M059J (cell line): ENCODE measurements around the gene OBSCN. TPM values are rescaled to one million over a fixed set of nuclear protein-coding genes. Genes with fewer than 3 reads are reported as not detected.
A peak's percentile ranks its signal among the peaks of the same experiment; 100 is the strongest.

Source experiments
- DNase-seq: peaks from one replicate; pipeline ENCODE4 v3.0.0-alpha.2; 2012; ENCODE audit warnings: low read depth
- total RNA-seq: library from RNA; depleted of rRNA; stranded (reverse); fragments of >200 nt; shearing (Covaris generic); gene quantifications from 2 replicates; pipeline ENCODE4 v1.2.3, GENCODE V29; 2014

Gene OBSCN
- total RNA-seq, 1 experiment from 2014 or later: 1.9 TPM

DNA sequence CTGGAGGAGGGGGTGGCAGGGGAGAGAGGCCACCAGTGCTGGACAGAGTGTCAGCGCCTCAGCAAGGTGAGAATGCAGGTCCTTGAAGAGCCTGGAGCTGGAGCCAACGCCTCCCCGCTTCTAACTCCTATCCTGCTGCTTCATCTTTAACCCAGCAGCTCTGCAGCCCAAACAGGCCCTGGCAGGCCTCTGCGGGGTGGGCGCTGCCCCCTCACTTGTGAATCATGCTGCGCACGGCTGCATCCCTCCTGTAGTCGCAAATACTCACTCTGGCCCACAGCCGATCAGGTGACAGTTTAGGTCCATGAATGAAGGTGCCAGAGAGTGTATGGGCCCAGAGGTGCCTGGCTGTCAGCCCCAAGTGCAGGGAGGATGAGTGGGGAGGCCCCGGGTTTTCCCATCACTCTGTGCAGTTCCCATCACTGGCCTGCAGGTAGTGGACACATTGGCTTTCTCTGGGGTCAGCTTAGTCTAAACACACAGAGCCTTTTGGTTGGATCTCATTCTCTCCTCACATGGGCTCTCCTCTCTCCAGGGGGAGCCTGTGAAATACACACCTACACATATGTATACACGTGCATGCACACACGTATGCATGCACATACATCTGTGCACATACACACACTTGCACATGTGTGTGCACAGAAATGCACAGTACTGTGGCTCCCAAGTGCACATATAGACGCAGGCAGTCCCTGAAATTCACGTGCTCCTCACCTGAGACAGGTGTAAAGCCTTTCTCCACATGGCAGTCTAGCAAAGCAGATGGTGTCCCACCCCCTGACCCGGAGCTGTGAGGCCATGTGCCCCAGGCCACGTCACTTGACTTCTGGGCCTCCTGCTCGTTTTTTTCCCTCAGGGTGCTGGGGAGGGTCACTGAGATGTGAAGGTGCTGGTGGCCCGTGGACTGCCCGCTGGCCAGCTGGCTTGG, 146.8 kb downstream of the OBSCN start:
- no peak for DNase-seq

DNA sequence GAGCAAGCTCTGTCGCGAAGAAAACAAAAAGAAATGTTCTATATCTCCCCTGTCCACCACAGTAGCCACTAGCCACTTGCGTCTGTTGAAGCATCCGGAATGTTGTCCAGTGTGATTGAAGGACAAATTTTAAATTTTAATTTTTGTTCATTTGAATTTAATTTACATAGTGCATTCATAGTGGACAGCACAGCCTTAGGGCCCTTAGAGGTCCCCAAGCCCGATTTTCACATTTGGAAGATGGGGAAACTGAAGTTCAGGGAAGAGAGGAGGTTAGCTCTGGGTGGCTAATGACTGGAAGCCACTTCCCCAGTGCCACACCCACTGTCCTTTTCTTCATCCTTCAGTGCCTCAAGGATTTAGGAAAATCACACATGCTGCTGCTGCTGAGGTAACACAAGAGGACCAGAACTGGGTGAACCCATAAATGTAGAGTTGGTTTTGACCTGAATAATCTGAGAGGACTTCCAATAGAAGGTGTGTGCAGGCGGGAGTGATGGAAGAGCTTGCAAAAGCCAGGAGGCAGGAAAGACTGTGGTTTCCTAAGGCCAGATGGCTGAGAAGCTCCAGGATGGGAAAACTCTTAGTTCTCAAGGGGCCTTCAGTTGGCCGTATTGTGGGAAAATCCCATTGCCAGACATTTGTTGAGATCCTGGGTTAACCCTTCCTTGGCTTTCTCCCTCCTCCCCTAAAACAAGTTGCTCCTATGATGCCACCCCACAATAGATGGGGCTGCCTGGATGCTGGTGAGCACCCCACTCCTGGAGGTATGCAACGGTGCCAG, 149.2 kb downstream of the OBSCN start:
- no peak for DNase-seq

DNA sequence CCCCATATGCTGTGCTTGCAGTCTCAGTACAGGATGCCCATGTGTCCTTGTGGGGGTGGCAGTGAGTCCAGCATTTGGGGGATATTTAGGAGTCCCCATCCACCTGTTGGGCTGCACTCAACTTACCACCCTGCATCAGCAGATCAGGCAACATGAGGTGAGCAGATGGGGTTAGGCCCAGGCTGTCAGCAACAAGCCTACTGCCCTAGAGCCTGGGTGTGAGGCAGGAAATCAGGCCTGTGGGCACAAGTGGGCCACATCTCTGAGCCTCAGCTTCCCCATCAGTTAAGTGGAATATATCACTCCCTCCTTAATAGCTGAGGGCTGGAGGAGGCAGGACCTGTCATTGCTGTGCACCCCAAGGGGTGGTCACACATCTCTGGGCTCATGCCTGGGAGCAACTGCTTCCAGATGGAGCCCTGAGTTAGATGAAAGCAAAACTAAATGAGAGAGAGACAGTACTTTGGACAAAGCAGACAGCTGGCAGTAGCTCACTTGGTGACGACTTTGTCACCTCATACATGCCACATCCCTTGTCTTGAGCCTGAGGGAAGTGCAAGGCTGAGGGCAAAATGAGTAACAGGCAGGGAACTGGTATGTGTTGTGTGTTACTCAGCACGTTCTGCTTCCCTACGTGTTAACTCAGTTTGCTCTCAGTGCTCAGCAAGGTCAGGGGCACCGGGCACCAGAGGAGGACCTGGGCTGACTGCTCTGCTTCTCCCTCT, 150.4 kb downstream of the OBSCN start:
- DNase-seq: peak; percentile 43

- DNase-seq: no peak
These were observed 151.1 kb downstream of the OBSCN start for GRCh38 chr1:228358764-228359612.

DNA sequence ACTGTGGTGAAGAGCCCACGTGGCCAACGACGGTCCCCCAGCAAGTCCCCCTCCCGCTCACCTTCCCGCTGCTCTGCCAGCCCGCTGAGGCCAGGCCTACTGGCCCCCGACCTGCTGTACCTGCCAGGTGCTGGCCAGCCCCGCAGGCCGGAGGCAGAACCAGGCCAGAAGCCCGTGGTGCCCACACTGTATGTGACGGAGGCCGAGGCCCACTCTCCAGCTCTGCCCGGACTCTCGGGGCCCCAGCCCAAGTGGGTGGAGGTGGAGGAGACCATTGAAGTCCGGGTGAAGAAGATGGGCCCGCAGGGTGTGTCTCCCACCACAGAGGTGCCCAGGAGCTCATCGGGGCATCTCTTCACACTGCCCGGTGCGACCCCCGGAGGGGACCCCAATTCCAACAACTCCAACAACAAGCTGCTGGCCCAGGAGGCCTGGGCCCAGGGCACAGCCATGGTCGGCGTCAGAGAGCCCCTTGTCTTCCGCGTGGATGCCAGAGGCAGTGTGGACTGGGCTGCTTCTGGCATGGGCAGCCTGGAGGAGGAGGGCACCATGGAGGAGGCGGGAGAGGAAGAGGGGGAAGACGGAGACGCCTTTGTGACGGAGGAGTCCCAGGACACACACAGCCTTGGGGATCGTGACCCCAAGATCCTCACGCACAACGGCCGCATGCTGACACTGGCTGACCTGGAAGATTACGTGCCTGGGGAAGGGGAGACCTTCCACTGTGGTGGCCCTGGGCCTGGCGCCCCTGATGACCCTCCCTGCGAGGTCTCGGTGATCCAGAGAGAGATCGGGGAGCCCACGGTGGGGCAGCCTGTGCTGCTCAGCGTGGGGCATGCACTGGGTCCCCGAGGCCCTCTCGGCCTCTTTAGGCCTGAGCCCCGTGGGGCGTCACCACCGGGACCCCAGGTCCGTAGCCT, 152.0 kb downstream of the OBSCN start:
- DNase-seq: no peak

DNA sequence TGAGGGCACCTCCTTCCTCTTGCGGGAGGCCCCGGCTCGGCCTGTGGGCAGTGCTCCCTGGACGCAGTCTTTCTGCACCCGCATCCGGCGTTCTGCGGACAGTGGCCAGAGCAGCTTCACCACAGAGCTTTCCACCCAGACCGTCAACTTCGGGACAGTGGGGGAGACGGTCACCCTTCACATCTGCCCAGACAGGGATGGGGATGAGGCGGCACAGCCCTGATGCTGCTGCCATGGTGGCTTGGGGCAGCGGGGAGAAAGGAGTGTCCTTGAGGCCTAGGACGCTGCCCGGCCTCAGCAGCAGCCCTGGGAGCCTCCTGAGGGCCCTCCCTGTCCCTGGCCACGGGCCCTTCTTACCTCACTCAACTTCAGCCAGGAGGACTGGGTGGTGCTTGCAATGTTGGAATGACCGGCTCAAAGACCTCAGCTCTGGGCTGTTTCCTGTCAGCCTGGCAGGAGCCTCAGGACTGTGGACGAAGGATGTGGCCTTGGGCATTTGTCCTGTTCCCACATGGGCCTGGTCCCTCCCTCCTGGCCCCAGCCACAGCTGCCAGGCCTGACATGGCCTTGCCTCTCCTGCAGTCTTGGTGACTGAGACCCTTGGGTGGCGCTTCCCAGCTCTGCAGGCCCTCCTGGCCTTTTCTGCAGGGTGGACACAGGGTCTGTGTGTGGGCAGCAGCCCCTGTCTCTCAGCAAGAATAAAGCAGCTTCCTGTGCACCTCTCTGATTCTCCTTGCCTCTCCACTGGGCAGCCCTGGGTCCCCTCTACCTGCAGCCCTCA, 152.9 kb downstream of the OBSCN start:
- no peak for DNase-seq

DNA sequence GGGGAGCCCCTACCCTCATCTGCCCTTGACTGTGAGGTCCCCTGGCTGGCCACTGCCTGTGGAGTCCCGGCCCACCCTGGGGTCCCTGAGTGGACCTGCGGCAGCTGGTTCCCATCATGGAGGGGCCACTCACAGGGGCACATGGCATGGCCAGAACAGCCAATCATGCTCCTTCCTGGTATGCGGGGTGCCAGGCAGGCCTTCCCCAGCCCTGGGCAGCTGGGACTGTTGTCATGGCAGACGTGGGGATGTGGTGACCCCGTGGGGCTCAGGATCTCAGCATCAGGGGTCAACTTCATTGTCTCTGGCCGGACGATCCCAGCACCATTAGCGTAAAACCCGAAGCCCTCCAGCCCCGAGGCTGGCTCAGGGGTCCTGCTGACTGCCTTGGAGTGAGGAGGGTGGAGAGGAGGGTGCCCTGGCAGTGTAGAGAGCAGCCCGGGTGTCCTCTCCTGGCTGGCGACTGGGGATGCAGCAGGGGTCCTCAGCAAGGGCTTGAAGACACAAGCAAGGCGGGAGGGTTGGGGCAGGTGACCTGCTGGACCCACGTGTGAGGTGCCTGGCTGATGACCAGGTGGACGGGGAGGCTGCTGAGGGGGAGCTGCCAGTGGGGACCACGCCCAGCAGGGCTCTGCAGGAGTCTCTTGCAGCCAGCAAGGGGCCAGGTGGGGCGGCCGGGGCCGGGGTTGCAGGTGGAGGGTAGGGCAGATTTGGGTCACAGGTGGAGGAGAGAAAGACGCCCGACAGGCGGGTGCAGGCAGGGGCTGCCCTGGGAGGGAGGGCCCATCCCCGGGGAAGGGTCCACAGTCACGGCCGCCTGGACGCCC, 153.7 kb downstream of the OBSCN start:
- no peak for DNase-seq

DNA sequence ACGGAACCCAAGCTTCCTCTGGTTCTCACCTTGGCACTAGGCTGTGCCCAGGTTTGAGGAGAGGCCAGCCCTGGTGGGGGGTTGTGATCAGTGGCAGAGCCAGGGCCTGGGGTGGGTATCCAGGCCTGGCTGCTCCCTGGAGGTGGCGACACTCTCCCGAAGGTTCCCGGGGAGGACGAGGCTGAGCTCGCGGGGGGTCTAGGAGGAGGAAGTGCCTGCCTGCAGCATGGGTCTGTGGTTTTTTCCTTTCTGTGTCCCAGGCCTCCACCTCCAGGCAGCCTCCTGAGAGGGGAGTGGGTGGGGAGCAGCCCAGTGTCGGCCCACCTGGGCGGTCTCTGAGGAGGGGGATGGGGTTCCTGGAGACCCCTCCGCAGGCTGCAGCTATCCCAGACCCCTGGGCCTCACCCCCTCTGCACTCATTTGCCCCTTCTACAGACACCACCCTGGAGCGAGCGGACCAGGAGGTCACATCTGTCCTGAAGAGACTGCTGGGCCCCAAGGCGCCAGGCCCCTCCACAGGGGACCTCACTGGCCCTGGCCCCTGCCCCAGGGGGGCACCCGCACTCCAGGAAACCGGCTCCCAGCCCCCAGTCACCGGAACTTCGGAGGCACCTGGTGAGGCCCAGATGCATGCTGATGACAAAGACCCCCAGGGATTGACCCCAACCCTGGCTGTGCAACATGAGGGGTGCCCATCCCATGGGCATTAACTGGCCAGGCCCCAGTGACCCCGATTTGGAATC, 154.5 kb downstream of the OBSCN start:
- DNase-seq: no peak

DNA sequence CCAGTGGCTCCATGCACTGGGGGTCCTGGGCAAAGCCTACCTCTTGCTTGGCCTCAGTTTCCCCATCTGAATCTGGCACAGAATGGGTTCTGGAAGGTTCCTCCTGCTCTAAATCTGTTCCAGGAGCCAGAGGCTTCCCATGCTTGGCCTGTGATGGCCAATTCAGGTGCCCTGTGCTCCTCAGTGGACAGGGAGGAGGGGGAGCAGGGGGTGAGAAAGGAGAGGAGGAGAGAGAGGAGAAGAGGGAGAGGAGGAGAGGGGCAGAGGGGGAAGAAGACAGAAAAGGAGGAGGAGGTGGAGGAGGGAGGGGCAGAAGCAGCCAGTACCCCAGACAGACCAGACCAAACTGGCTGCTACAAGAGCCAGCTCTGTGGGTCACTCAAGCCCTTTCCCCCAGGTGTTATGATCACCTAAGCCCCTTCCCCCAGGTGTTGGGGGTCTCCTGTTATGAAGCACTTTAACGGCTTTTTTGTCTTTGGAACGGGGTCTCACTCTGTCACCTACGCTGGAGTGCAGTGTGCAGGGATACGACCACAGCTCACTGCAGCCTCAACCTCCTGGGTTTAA, 155.1 kb downstream of the OBSCN start:
- DNase-seq: no peak

GRCh38 chr1:228363686-228364067, 155.8 kb downstream of the OBSCN start:
- DNase-seq: no peak

DNA sequence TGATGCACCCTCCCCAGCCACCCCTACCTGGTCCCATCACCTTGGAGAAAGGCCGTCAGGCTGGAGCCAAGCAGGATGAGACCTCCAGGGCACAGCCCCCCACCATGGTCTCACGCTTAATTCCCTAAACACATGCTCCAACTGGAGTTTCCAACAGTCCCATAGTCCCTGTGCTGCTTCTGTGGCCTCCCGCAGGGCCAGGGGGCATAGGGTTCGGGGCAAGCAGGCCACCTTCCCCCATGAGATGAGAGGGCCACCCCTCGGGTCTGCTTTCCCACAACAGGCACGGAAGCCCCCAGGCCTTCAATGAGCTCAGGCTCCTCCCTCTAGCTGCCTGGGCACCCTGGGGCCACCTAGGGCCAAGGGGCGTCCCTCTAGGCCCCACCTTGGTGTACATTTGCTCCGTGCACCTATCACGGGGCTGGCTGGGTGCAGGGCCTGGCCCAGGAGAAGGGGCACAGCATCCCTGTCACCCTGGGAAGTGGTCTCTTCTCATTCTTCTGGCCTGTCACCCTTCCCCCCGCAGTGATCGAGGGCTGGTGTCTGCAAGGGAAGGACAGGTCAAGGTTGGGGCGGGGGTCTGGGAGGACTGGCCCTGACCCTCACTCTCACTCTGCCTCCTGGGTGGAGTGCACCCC, 156.3 kb downstream of the OBSCN start:
- no peak for DNase-seq

GRCh38 chr1:228364706-228365213, 156.9 kb downstream of the OBSCN start:
- no peak for DNase-seq

DNA sequence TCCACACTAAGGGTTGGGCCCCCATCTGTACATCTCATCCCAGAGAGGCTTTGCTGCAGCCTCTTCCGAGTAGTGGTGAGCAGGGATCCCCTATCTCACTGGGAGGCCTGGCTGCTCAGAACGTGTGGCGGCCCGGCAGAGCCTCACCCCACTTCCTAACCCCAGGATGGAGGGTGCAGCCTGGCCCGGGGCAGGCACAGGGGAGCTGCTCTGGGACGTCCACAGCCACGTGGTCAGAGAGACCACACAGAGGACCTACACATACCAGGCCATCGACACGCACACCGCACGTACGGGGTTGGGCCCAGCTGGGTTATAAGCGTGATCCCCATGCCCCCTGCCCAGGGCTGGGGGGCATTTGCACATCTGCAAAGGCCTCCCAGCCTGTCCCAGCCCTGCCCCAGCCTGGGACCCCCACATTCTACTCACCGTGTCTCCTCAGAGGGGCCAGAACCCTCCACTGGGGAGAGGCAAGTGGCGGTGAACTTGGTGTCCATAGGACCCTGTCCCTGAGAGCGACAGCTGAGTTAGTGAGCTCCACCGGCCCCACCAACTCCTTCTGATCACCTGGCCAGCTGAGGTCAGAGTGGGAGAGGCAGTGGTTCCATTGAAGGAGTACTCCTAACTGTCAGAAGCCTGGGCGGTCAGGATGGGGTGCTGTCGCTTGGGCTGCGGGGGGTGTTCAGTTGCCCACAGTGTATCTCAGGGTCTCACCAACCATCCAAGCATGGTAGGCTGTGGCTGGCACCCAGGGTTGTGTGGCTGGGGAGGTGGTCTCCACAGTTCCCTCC, 157.6 kb downstream of the OBSCN start:
- no peak for DNase-seq

DNA sequence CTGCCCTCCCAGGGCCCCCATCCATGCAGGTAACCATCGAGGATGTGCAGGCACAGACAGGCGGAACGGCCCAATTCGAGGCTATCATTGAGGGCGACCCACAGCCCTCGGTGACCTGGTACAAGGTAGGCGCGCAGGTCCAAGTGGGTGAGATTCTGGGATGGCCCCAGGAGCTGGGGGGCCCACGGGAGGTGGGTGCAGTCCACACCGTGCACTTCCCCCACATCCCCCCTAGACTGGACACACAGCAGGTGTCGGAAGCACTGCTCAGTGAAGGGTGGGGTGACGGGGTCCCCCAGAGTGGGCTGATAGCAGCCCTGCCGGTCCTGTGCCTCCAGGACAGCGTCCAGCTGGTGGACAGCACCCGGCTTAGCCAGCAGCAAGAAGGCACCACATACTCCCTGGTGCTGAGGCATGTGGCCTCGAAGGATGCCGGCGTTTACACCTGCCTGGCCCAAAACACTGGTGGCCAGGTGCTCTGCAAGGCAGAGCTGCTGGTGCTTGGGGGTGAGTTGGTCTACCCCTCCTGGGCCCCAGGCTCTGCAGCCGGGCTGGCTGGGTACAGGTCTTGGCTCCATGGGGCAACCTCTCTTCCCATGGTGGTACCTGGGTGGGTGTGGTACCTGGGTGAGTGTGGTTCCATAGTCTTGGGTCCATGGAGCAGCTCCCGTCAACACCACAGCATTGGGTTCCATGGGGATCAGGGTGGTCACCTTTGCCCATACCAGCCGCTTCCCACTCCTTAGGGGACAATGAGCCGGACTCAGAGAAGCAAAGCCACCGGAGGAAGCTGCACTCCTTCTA, 158.4 kb downstream of the OBSCN start:
- DNase-seq: no peak
